LNCAP (cell line): Measurements from ENCODE around the gene SLC36A3.

Source experiments
- TF ChIP-seq, protein P1 (sequence below): fragments of 450-650 bp; IDR thresholded peaks from 2 replicates; pipeline ENCODE4 v1.5.1; 2017; ENCODE audit warnings: mild to moderate bottlenecking

SLC36A3 gene

DNA sequence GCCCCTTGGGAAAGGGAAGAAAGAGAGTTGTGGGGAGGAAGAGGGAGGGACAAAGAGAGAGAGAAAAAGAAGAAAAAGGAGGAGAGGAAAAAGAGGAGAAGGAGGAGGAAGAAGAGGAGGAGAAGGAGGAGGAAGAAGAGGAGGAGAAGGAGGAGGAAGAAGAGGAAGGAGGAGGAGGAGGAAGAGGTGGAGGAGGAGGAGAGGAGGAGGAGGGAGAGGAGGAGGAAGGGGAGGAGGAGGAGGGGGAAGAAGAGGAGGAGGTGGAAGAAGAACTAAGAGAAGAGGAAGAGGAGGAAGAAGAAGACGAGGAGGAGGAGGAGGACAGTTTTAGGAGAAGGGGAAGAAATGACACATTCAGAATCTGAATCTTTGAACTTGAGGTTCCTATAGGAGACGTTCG, 36.4 kb upstream of the SLC36A3 start:
- TF ChIP-seq, protein P1, sequence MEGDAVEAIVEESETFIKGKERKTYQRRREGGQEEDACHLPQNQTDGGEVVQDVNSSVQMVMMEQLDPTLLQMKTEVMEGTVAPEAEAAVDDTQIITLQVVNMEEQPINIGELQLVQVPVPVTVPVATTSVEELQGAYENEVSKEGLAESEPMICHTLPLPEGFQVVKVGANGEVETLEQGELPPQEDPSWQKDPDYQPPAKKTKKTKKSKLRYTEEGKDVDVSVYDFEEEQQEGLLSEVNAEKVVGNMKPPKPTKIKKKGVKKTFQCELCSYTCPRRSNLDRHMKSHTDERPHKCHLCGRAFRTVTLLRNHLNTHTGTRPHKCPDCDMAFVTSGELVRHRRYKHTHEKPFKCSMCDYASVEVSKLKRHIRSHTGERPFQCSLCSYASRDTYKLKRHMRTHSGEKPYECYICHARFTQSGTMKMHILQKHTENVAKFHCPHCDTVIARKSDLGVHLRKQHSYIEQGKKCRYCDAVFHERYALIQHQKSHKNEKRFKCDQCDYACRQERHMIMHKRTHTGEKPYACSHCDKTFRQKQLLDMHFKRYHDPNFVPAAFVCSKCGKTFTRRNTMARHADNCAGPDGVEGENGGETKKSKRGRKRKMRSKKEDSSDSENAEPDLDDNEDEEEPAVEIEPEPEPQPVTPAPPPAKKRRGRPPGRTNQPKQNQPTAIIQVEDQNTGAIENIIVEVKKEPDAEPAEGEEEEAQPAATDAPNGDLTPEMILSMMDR = no peak

DNA sequence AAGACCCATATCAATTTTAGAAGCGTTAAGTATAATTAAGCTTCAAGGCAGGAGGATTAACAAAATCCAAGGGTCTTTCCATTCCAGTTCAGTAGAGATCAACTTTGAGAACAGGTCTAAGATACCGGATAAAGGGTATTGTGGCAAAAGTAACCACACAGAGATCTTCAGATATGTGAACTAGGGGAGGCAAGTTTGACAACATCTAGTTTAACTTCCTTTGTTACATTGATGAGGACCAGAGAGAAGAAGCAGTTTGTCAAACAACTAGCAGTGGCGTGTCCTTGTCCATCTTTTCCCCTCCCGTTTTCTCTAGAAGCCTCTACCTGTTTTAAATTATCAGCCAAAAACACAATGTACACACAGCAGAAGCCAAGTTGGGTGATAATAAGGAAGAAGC, 35.2 kb upstream of the SLC36A3 start:
- TF ChIP-seq, protein P1 = no peak

DNA sequence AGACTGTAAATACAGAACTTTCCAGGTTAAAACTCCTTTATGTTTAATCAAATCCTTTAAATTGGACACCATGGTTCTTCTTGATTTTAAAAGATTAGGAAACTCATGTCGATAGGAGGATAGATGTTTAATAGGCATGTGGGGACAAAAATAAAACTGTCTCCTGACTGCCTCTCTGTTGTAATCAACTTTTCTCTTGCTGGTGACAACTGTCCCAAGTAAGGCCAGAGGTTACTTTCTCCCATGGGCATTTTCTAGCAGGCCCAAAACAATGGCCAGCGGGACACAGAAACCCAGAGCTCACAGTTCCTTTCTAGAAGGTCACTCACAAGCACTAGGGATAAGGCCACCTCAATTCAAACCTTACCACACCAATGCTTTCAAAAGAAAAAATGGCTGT, 29.3 kb upstream of the SLC36A3 start:
- TF ChIP-seq, protein P1 = no peak

DNA sequence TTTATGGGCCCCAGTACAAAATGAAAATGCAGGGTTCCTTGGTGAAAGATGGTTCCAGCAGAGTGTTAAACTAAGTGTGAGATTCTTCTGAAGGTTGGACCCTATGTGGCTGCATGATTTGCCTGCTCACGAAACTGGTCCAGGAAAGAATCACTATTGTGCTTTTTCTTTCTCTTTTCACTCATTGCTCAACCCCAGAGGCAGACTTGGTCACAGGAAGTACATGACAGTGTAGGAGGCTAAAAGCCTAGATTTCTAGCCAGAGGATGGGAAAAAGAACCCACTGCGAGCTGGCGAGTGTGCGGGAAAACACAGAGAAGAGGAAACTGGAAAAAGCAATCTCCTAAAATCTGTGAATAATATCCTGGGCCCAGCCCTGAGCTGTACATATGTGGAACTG, 25.2 kb upstream of the SLC36A3 start:
- TF ChIP-seq, protein P1 = no peak

DNA sequence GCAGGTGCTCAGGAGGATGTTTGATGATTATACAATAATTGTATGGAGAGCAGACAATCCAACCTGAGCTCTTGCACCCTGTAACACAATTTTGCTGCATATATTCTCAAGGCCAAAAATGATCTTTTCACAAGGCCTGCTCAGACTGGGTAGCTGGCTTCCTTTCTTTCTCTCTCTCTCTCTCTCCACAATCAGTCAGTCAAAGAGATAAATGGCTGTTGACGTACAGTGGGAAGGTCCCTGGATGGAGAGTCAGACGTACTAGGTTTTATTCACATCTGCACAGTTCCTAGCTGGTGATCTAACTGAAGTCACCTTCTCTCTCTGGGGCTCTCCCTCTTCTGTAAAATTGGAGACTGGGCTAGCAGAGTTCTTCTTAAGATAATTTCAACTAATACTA, 24.0 kb upstream of the SLC36A3 start:
- TF ChIP-seq, protein P1 = no peak

DNA sequence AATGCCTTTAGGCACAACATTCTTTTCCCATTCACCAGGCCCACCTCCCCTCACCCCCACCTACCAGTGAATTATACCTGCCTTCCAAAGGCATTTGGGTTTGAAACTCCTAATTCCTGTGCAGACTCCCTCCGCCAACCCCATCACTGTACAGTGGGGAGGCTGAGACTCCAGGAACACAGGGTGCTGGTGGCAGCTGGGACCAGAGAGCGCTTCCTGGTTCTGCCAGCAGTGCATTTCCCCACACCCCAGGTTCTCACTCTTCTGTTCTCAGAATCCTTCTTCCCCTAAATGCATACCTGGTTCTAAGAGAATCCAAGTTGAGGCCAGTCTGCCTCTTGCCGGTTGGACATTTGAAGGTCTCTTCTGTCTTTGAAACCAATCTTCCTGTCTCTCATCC, 22.7 kb upstream of the SLC36A3 start:
- TF ChIP-seq, protein P1 = no peak

DNA sequence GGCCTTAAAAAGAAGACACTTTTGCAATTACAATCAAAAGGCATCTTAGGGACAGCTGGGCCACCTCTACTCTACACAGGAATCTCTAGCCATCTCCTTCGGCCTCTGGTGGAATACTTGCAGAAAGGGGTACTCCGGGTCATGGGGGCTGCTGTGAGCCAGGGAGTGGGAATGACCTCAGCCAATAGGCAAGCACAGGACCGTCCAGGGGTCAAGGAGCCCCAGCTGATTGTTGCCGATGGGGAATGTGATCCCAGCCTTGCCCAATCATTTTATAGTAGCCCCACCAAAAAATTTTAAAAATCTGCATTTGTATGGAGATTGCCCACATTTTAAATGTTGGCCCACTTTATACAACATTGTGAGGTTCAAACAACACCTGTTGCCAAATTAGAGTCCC, 16.9 kb upstream of the SLC36A3 start:
- TF ChIP-seq, protein P1 = no peak
